DND-41 (cell line): ENCODE measurements around the gene OR7G1.

Experiments
- EZH2 ChIP-seq: IDR thresholded peaks from 3 replicates; pipeline ENCODE4 v1.6.1; 2012; ENCODE audit warnings: borderline replicate concordance, low read depth, mild to moderate bottlenecking, moderate library complexity, low read length, inconsistent platforms; ENCODE audit not compliant: severe bottlenecking
- TF ChIP-seq, protein P1 (sequence below): IDR thresholded peaks from 2 replicates; pipeline ENCODE4 v1.5.1; 2012; ENCODE audit warnings: borderline replicate concordance, low read length, moderate library complexity, mild to moderate bottlenecking; ENCODE audit not compliant: poor library complexity, severe bottlenecking; ENCODE audit errors: extremely low read depth

DNA sequence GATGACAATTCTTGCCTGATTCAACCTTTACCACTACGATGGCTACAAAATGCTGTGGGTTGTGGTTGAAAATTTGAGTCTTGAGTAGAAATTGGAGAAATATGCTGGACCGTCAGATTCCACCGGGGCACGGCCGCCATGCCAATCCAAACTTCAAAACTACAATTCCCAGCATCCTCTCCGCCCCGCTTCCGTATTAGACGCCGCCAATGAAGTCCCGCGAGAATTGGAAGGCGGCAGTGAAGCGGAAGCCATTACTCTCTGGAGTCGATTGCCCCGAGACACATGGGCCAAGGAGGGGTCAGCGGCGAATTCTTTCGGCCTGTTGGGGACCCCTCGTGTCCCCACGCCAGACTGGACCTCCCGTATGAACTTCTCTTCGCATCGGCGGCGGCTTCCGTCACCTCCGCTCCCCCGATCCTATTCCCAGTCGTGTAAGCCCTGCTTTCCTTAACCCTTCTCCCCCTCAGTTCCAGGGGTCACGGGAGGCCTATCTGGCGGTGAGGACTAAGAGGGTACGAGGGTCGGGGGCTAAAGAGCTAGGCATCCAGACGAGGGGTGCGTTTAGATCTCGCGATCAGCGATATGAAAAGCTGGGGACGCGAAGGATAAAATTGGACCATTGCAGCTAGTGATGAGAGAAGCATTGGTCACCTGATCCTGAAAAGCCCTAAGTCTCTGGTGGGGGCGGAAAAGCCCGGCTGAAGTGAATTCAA, 24.8 kb upstream of the OR7G1 start, which contains the start of gene ZNF317:
- TF ChIP-seq, protein P1, sequence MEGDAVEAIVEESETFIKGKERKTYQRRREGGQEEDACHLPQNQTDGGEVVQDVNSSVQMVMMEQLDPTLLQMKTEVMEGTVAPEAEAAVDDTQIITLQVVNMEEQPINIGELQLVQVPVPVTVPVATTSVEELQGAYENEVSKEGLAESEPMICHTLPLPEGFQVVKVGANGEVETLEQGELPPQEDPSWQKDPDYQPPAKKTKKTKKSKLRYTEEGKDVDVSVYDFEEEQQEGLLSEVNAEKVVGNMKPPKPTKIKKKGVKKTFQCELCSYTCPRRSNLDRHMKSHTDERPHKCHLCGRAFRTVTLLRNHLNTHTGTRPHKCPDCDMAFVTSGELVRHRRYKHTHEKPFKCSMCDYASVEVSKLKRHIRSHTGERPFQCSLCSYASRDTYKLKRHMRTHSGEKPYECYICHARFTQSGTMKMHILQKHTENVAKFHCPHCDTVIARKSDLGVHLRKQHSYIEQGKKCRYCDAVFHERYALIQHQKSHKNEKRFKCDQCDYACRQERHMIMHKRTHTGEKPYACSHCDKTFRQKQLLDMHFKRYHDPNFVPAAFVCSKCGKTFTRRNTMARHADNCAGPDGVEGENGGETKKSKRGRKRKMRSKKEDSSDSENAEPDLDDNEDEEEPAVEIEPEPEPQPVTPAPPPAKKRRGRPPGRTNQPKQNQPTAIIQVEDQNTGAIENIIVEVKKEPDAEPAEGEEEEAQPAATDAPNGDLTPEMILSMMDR: no peak
- no peak for TF ChIP-seq EZH2
